H9 (cell line): Measurements from ENCODE around the gene EFTUD2. TPM values are rescaled to one million over a fixed set of nuclear protein-coding genes. Genes with fewer than 3 reads are reported as not detected.

Experiments
- DNase-seq: peaks from one replicate; pipeline ENCODE4 v3.0.0-alpha.2; 2017
- H2AFZ ChIP-seq: one replicate; pipeline ENCODE4 v1.6.1; 2013; ENCODE audit warnings: mild to moderate bottlenecking, low read length, control low read depth, moderate library complexity
- H2AK5ac ChIP-seq: 2 replicates; pipeline ENCODE4 v1.6.1; 2013; ENCODE audit warnings: low read length, control low read depth, mixed read lengths; ENCODE audit not compliant: insufficient read length
- H2BK120ac ChIP-seq: one replicate; pipeline ENCODE4 v1.6.1; 2013; ENCODE audit warnings: low read depth, mild to moderate bottlenecking, low read length, control low read depth, inconsistent platforms; ENCODE audit not compliant: poor library complexity, severe bottlenecking
- H2BK12ac ChIP-seq: 2 replicates; pipeline ENCODE4 v1.6.1; 2013; ENCODE audit warnings: low read length, control low read depth, mixed read lengths, low read depth; ENCODE audit not compliant: insufficient read length
- H2BK15ac ChIP-seq: 2 replicates; pipeline ENCODE4 v1.6.1; 2013; ENCODE audit warnings: low read depth, low read length, control low read depth
- H2BK20ac ChIP-seq: one replicate; pipeline ENCODE4 v1.6.1; 2013; ENCODE audit warnings: low read depth, mild to moderate bottlenecking, low read length, control low read depth, inconsistent platforms; ENCODE audit not compliant: poor library complexity, severe bottlenecking
- H2BK5ac ChIP-seq: 2 replicates; pipeline ENCODE4 v1.6.1; 2013; ENCODE audit warnings: low read length, control low read depth, mixed read lengths; ENCODE audit not compliant: insufficient read length
- H3K14ac ChIP-seq: 2 replicates; pipeline ENCODE4 v1.6.1; 2013; ENCODE audit warnings: low read length, control low read depth; ENCODE audit not compliant: insufficient read depth
- H3K18ac ChIP-seq: 2 replicates; pipeline ENCODE4 v1.6.1; 2013; ENCODE audit warnings: low read depth, mild to moderate bottlenecking, mixed read lengths, low read length, control low read depth; ENCODE audit not compliant: insufficient read length
- H3K23ac ChIP-seq: 2 replicates; pipeline ENCODE4 v1.6.1; 2013; ENCODE audit warnings: low read length, control low read depth, mixed read lengths, low read depth; ENCODE audit not compliant: insufficient read length
- H3K23me2 ChIP-seq: 2 replicates; pipeline ENCODE4 v1.6.1; 2013; ENCODE audit warnings: low read depth, mild to moderate bottlenecking, mixed read lengths, low read length, control low read depth; ENCODE audit not compliant: insufficient read length, poor library complexity, severe bottlenecking
- H3K27ac ChIP-seq: 2 replicates; pipeline ENCODE4 v1.5.1; 2013; ENCODE audit warnings: low read length, control low read depth, mixed read lengths, low read depth; ENCODE audit not compliant: insufficient read length
- H3K27me3 ChIP-seq: 2 replicates; pipeline ENCODE4 v1.6.1; 2013; ENCODE audit warnings: low read length, control low read depth, inconsistent platforms; ENCODE audit not compliant: insufficient read depth
- H3K4ac ChIP-seq: 2 replicates; pipeline ENCODE4 v1.6.1; 2013; ENCODE audit warnings: low read depth, mild to moderate bottlenecking, control low read depth, inconsistent platforms, low read length, moderate library complexity
- H3K4me1 ChIP-seq: 2 replicates; pipeline ENCODE4 v1.6.1; 2013; ENCODE audit warnings: low read length, control low read depth, inconsistent platforms; ENCODE audit not compliant: insufficient read depth
- H3K4me2 ChIP-seq: 2 replicates; pipeline ENCODE4 v1.6.1; 2013; ENCODE audit warnings: low read length, control low read depth, mixed read lengths; ENCODE audit not compliant: insufficient read length, insufficient read depth
- H3K56ac ChIP-seq: 2 replicates; pipeline ENCODE4 v1.6.1; 2013; ENCODE audit warnings: low read depth, mild to moderate bottlenecking, mixed read lengths, low read length, control low read depth; ENCODE audit not compliant: insufficient read length
- H3K79me1 ChIP-seq: 2 replicates; pipeline ENCODE4 v1.6.1; 2013; ENCODE audit warnings: low read depth, mild to moderate bottlenecking, moderate library complexity, low read length, control low read depth, inconsistent platforms; ENCODE audit not compliant: insufficient read depth, poor library complexity, severe bottlenecking
- H3K79me2 ChIP-seq: 2 replicates; pipeline ENCODE4 v1.6.1; 2013; ENCODE audit warnings: low read length, control low read depth, inconsistent platforms; ENCODE audit not compliant: insufficient read depth
- H3K9ac ChIP-seq: 2 replicates; pipeline ENCODE4 v1.6.1; 2013; ENCODE audit warnings: low read length, control low read depth, mixed read lengths; ENCODE audit not compliant: insufficient read length; ENCODE audit errors: extremely low read depth
- H3K9me3 ChIP-seq: one replicate; pipeline ENCODE4 v1.6.1; 2013; ENCODE audit warnings: low read depth, low read length, inconsistent platforms; ENCODE audit not compliant: control insufficient read depth
- H3T11ph ChIP-seq: one replicate; pipeline ENCODE4 v1.6.1; 2013; ENCODE audit warnings: mild to moderate bottlenecking, low read length, control low read depth, inconsistent platforms
- H4K20me1 ChIP-seq: one replicate; pipeline ENCODE4 v1.6.1; 2013; ENCODE audit not compliant: control insufficient read depth, insufficient read length, insufficient read depth
- H4K5ac ChIP-seq: 2 replicates; pipeline ENCODE4 v1.6.1; 2013; ENCODE audit warnings: low read depth, mild to moderate bottlenecking, mixed read lengths, low read length, control low read depth; ENCODE audit not compliant: insufficient read length
- H4K8ac ChIP-seq: replicated peaks from 2 replicates; pipeline ENCODE4 v1.6.1; 2013; ENCODE audit warnings: low read length, control low read depth, mixed read lengths, low read depth; ENCODE audit not compliant: insufficient read length
- H4K91ac ChIP-seq: 2 replicates; pipeline ENCODE4 v1.6.1; 2013; ENCODE audit warnings: low read depth, mild to moderate bottlenecking, moderate library complexity, mixed read lengths, low read length, control low read depth; ENCODE audit not compliant: insufficient read length
- H3K27ac Mint-ChIP-seq, 3 experiments: 2 replicates in 2 of 3; 3 replicates in 1 of 3; pipeline ENCODE4 v1.8.0; 2020 to 2021; ENCODE audit warnings: mixed read lengths in 3 of 3, mild to moderate bottlenecking in 1 of 3, moderate library complexity in 1 of 3
- H3K27me3 Mint-ChIP-seq: 2 replicates; pipeline ENCODE4 v1.8.0; 2021; ENCODE audit warnings: low read depth, mild to moderate bottlenecking, moderate library complexity, mixed read lengths
- H3K36me3 Mint-ChIP-seq, 3 experiments: 2 replicates in 2 of 3; 3 replicates in 1 of 3; pipeline ENCODE4 v1.8.0; 2020 to 2021; ENCODE audit warnings: low read depth in 3 of 3, mixed read lengths in 3 of 3; ENCODE audit not compliant: insufficient read depth in 1 of 3
- H3K4me1 Mint-ChIP-seq, 2 experiments: 2 replicates each; pipeline ENCODE4 v1.8.0; 2020; ENCODE audit warnings: mixed read lengths in 2 of 2
- H3K4me3 Mint-ChIP-seq, 2 experiments: 2 replicates in 1 of 2; 3 replicates in 1 of 2; pipeline ENCODE4 v1.8.0; 2020 to 2021; ENCODE audit warnings: mild to moderate bottlenecking in 2 of 2, mixed read lengths in 2 of 2, moderate library complexity in 1 of 2
- H3K9me3 Mint-ChIP-seq, 2 experiments: 2 replicates in 1 of 2; 3 replicates in 1 of 2; pipeline ENCODE4 v1.8.0; 2020; ENCODE audit warnings: mild to moderate bottlenecking in 2 of 2, mixed read lengths in 2 of 2, moderate library complexity in 1 of 2
- CTCF ChIP-seq: fragments of 200-600 bp; sonication (generic); conservative IDR thresholded peaks from 3 replicates; pipeline ENCODE4 v1.8.0; 2021; ENCODE audit warnings: antibody characterized with exemption, mild to moderate bottlenecking
- WGBS: extraction: QIAGEN DNeasy Blood & Tissue Kit; methylation state at CpG from one replicate; pipeline ENCODE4 v1.1.7; 2013; ENCODE audit warnings: missing lambda C conversion rate, low lambda C conversion rate, mixed read lengths; ENCODE audit not compliant: insufficient read length; ENCODE audit errors: extremely low coverage; 5-methylcytosine and 5-hydroxymethylcytosine counted together
- total RNA-seq: library from RNA; stranded (reverse); gene quantifications from 2 replicates; pipeline ENCODE4 v1.2.1, GENCODE V29; 2021

EFTUD2 gene
- total RNA-seq, 1 experiment from 2014 or later: 150 TPM

- H3K4me3 Mint-ChIP-seq: no peak overlapping the region
These were observed 11.0 kb downstream of the EFTUD2 start for GRCh38 chr17:44887971-44888954.

More at GRCh38 chr17:44887971-44888954, 11.0 kb downstream of the EFTUD2 start:
- H3K14ac ChIP-seq: no peak overlapping the region
- peaks cover 30 to 51% (median 30%) of the 10 kb centered on the region in 3 experiments; a peak in 6 of 7 replicates for H3K36me3 Mint-ChIP-seq
- no peak overlapping the region for H3K9ac ChIP-seq
- H3K4me1 ChIP-seq: no peaks in the 10 kb centered on the region
- H3K27me3 ChIP-seq: no peaks in the 10 kb centered on the region
- no peak overlapping the region for H2BK120ac ChIP-seq
- H2AK5ac ChIP-seq: no peak overlapping the region
- H4K91ac ChIP-seq: no peak overlapping the region
- no peak overlapping the region for H3K56ac ChIP-seq
- H3K9me3 ChIP-seq: no peaks in the 10 kb centered on the region
- no peak overlapping the region for H3K27ac Mint-ChIP-seq
- no peaks in the 10 kb centered on the region for H3K27me3 Mint-ChIP-seq
- no peaks in the 10 kb centered on the region for H3K9me3 Mint-ChIP-seq
- no peaks in the 10 kb centered on the region for H3K4me1 Mint-ChIP-seq
- no peak overlapping the region for H3K18ac ChIP-seq
- H3K79me1 ChIP-seq: peaks cover 4% of the 10 kb centered on the region
- H2AFZ ChIP-seq: no peak overlapping the region
- no peak overlapping the region for H2BK12ac ChIP-seq
- WGBS: no CpG with 5 or more reads among the region's 10 CpGs
- H3K4ac ChIP-seq: no peak overlapping the region
- H2BK20ac ChIP-seq: no peak overlapping the region
- H4K20me1 ChIP-seq: no peaks in the 10 kb centered on the region
- H3T11ph ChIP-seq: no peak overlapping the region
- H2BK15ac ChIP-seq: no peak overlapping the region
- peaks cover 2% of the 10 kb centered on the region; the same call in 1 of the 2 replicates for H3K79me2 ChIP-seq
- no peak overlapping the region for H3K4me2 ChIP-seq
- no peak for TF ChIP-seq CTCF
- no peak for DNase-seq
- no peak overlapping the region for H3K27ac ChIP-seq
- no peaks in the 10 kb centered on the region for H3K23me2 ChIP-seq
- no peak overlapping the region for H2BK5ac ChIP-seq
- no peak overlapping the region for H4K8ac ChIP-seq
- H4K5ac ChIP-seq: no peak overlapping the region
- no peak overlapping the region for H3K23ac ChIP-seq
